Measurements from ENCODE around the gene FAM43A.

- TF ChIP-seq TAF1 (IDR thresholded peaks at IDR 0.05; ENCODE audit: borderline replicate concordance, insufficient read depth, low read length) (no peak), POLR2AphosphoS5 (IDR thresholded peaks at IDR 0.05; ENCODE audit: low read depth, low read length) (no peak), SIN3A (IDR thresholded peaks at IDR 0.05; ENCODE audit: borderline replicate concordance, insufficient read depth, low read length) (no peak), FOXP2 (optimal IDR thresholded peaks at IDR 0.05; ENCODE audit: borderline replicate concordance, extremely low read depth, extremely low read length, insufficient read depth) (no peak)
Observed at GRCh38 chr3:194736896-194737600, 51.4 kb downstream of the FAM43A start.

Data from PFSK-1 (cell line).